Caco-2 (cell line): ENCODE data around the gene VWA5B1. TPM values are rescaled to one million over a fixed set of nuclear protein-coding genes. Genes with fewer than 3 reads are reported as not detected.
A peak's percentile ranks its signal among the peaks of the same experiment; 100 is the strongest.

Experiments used
- BruUV-seq: library from RNA; stranded (reverse); fragments of 400-500 nt; replicated peaks from 2 replicates; lab custom pipeline; 2021; lab: Mats Ljungman, UMichigan
- CTCF ChIA-PET: fragments of 300-600 bp; sonication (Branson Sonifier 250); formaldehyde crosslinking; loops from one replicate; lab custom pipeline; 2022; ENCODE audit warnings: antibody characterized with exemption; lab: Charles Lee
- POLR2A ChIA-PET: fragments of 300-600 bp; sonication (Branson Sonifier 250); formaldehyde crosslinking; loops from one replicate; lab custom pipeline; 2022; ENCODE audit warnings: antibody characterized with exemption; lab: Charles Lee
- DNase-seq, 2 experiments: peaks; one replicate each; pipeline versions ENCODE4 v3.0.0 to v3.0.0-alpha.2; 2020 to 2022
- H3K27me3 ChIP-seq: replicated peaks from 2 replicates; pipeline ENCODE4 v1.6.0; 2011; ENCODE audit warnings: low read length; ENCODE audit not compliant: control insufficient read depth, insufficient read depth
- H3K36me3 ChIP-seq: 2 replicates; pipeline ENCODE4 v1.5.1; 2011; ENCODE audit warnings: low read length; ENCODE audit not compliant: control insufficient read depth, insufficient read depth
- H3K4me1 ChIP-seq: fragments of 250-450 bp; sonication (Bioruptor Pico); 2 replicates; pipeline ENCODE4 v1.5.1; 2020; ENCODE audit warnings: mild to moderate bottlenecking
- H3K4me3 ChIP-seq: 2 replicates; pipeline ENCODE4 v1.5.1; 2011; ENCODE audit warnings: low read depth, mild to moderate bottlenecking, control low read depth, low read length
- H3K9me3 ChIP-seq: fragments of 250-450 bp; sonication (Bioruptor Pico); 2 replicates; pipeline ENCODE4 v1.5.1; 2020; ENCODE audit warnings: mild to moderate bottlenecking, moderate library complexity
- H3K27ac Mint-ChIP-seq: one replicate; pipeline ENCODE4 v1.8.0; 2022; ENCODE audit warnings: mixed read lengths; ENCODE audit not compliant: unreplicated experiment
- H3K27me3 Mint-ChIP-seq: one replicate; pipeline ENCODE4 v1.8.0; 2022; ENCODE audit warnings: mixed read lengths; ENCODE audit not compliant: insufficient read depth, unreplicated experiment
- H3K36me3 Mint-ChIP-seq: one replicate; pipeline ENCODE4 v1.8.0; 2022; ENCODE audit warnings: mild to moderate bottlenecking, mixed read lengths; ENCODE audit not compliant: insufficient read depth, unreplicated experiment
- H3K4me1 Mint-ChIP-seq: one replicate; pipeline ENCODE4 v1.8.0; 2022; ENCODE audit warnings: low read depth, mixed read lengths; ENCODE audit not compliant: unreplicated experiment
- H3K4me3 Mint-ChIP-seq: one replicate; pipeline ENCODE4 v1.8.0; 2022; ENCODE audit warnings: mild to moderate bottlenecking, moderate library complexity, mixed read lengths; ENCODE audit not compliant: unreplicated experiment
- H3K9me3 Mint-ChIP-seq: one replicate; pipeline ENCODE4 v1.8.0; 2022; ENCODE audit warnings: mixed read lengths; ENCODE audit not compliant: unreplicated experiment
- intact Hi-C: fragments of 100-400 bp; cut with micrococcal nuclease; formaldehyde crosslinking; loops from one replicate; pipeline ENCODE4 v1.10.0; 2022; ENCODE audit not compliant: unreplicated experiment
- total RNA-seq: library from RNA; stranded (reverse); gene quantifications from 2 replicates; pipeline ENCODE4 v1.2.3, GENCODE V29; 2022
- TF ChIP-seq, protein P1 (sequence below), 2 experiments: fragments of 200-600 bp in 1 of 2; IDR thresholded peaks; 1 replicate in 1 of 2; 2 replicates in 1 of 2; pipeline versions ENCODE4 v1.5.1 to v1.8.0; 2011 to 2022; ENCODE audit warnings: antibody characterized with exemption in 1 of 2, control low read depth in 1 of 2, inconsistent platforms in 1 of 2, low read depth in 1 of 2, low read length in 1 of 2, mild to moderate bottlenecking in 1 of 2, moderate library complexity in 1 of 2; ENCODE audit not compliant: insufficient read depth in 1 of 2, severe bottlenecking in 1 of 2, unreplicated experiment in 1 of 2

Gene VWA5B1
- total RNA-seq, 1 experiment from 2014 or later, result not detected

GRCh38 chr1:20359451-20360330 lies 69.0 kb downstream of the VWA5B1 start:
- CTCF ChIA-PET, result no interaction called here
- no peak overlapping the region for H3K27ac Mint-ChIP-seq
- H3K36me3 Mint-ChIP-seq, result no peaks in the 10 kb centered on the region
- Histone ChIP-seq H3K27me3 (no peaks in the 10 kb centered on the region; the same call in 1 of the 2 replicates), H3K4me1 (no peaks in the 10 kb centered on the region), H3K9me3 (no peaks in the 10 kb centered on the region), H3K4me3 (no peak overlapping the region), H3K36me3 (no peaks in the 10 kb centered on the region)
- POLR2A ChIA-PET, result no interaction called here
- no peaks in the 10 kb centered on the region for H3K4me1 Mint-ChIP-seq
- peaks cover 7% of the 10 kb centered on the region for H3K27me3 Mint-ChIP-seq
- H3K4me3 Mint-ChIP-seq, result no peak overlapping the region
- TF ChIP-seq, protein P1, sequence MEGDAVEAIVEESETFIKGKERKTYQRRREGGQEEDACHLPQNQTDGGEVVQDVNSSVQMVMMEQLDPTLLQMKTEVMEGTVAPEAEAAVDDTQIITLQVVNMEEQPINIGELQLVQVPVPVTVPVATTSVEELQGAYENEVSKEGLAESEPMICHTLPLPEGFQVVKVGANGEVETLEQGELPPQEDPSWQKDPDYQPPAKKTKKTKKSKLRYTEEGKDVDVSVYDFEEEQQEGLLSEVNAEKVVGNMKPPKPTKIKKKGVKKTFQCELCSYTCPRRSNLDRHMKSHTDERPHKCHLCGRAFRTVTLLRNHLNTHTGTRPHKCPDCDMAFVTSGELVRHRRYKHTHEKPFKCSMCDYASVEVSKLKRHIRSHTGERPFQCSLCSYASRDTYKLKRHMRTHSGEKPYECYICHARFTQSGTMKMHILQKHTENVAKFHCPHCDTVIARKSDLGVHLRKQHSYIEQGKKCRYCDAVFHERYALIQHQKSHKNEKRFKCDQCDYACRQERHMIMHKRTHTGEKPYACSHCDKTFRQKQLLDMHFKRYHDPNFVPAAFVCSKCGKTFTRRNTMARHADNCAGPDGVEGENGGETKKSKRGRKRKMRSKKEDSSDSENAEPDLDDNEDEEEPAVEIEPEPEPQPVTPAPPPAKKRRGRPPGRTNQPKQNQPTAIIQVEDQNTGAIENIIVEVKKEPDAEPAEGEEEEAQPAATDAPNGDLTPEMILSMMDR (IDR thresholded peaks at IDR 0.05; ENCODE audit: insufficient read depth in 1 of 2, low read depth in 1 of 2, low read length in 1 of 2, severe bottlenecking in 1 of 2, unreplicated experiment in 1 of 2), result no peak
- H3K9me3 Mint-ChIP-seq, result no peaks in the 10 kb centered on the region
- BruUV-seq, result no TSS peak
- intact Hi-C loops, result loop anchor here (10.0 kb wide), 2 partner anchors 75 to 145 kb away; no protein-coding TSS in a partner anchor
- no peak for DNase-seq

DNA sequence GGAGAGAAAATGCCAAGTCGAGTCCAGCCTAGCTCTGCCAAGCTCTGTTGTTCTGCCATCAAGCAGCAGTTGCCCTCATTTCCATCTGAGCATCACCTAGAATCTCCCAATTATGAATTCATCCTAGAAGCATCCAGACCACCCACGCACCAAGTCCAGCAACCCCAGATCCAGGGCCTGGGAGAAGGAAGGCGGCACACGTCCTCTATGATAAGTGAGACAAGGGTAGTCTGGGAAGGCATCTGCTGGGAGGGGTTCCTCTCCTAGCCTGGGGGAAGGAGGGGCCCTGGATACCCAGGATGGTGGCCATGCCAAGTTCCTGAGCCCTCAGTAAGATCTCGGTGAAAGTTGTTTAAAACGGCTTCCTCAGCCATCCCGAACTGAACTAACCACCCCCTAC lies 70.7 kb downstream of the VWA5B1 start:
- intact Hi-C loops, result loop anchor here (1.0 to 10.0 kb wide), 3 partner anchors 73 to 147 kb away; no protein-coding TSS in a partner anchor
- Mint-ChIP-seq H3K36me3 (no peaks in the 10 kb centered on the region), H3K4me1 (no peaks in the 10 kb centered on the region), H3K4me3 (no peak overlapping the region), H3K9me3 (no peaks in the 10 kb centered on the region), H3K27me3 (peaks cover 7% of the 10 kb centered on the region), H3K27ac (no peak overlapping the region)
- no peak for DNase-seq
- no TSS peak for BruUV-seq
- POLR2A ChIA-PET, result interaction anchor here (0.9 kb wide), 1 partner anchor 479 kb away, joined by 4 read pairs; the partner anchor contains the start of gene OTUD3
- Histone ChIP-seq H3K4me1 (no peaks in the 10 kb centered on the region), H3K9me3 (no peaks in the 10 kb centered on the region), H3K27me3 (no peaks in the 10 kb centered on the region; the same call in 1 of the 2 replicates), H3K4me3 (no peak overlapping the region), H3K36me3 (no peaks in the 10 kb centered on the region)
- TF ChIP-seq, protein P1 (IDR thresholded peaks at IDR 0.05; ENCODE audit: insufficient read depth in 1 of 2, low read depth in 1 of 2, low read length in 1 of 2, severe bottlenecking in 1 of 2, unreplicated experiment in 1 of 2), result no peak
- CTCF ChIA-PET, result interaction anchor here (0.7 to 1.3 kb wide), 3 partner anchors 15 to 131 kb away, joined by 3 read pairs; no protein-coding TSS in a partner anchor

- DNase-seq, result peak; percentile 60 to 74
- no peaks in the 10 kb centered on the region for H3K9me3 ChIP-seq
- H3K4me3 ChIP-seq, result no peak overlapping the region
- Mint-ChIP-seq H3K27ac (no peak overlapping the region), H3K4me1 (no peaks in the 10 kb centered on the region), H3K9me3 (no peaks in the 10 kb centered on the region), H3K4me3 (no peak overlapping the region), H3K36me3 (no peaks in the 10 kb centered on the region), H3K27me3 (peaks cover 7% of the 10 kb centered on the region)
- no peaks in the 10 kb centered on the region for H3K4me1 ChIP-seq
- ChIA-PET POLR2A (interaction anchor here (0.9 kb wide), 1 partner anchor 480 kb away, joined by 4 read pairs; the partner anchor contains the start of gene OTUD3), CTCF (interaction anchor here (0.5 to 1.3 kb wide), 6 partner anchors 12 to 145 kb away, joined by 3 to 4 read pairs (median 3); no protein-coding TSS in a partner anchor)
- no peaks in the 10 kb centered on the region for H3K36me3 ChIP-seq
- intact Hi-C loops, result loop anchor here (1.0 to 10.0 kb wide), 3 partner anchors 73 to 147 kb away; no protein-coding TSS in a partner anchor
- BruUV-seq, result no TSS peak
- no peaks in the 10 kb centered on the region; the same call in 1 of the 2 replicates for H3K27me3 ChIP-seq
- TF ChIP-seq, protein P1 (IDR thresholded peaks at IDR 0.05; ENCODE audit: insufficient read depth in 1 of 2, low read depth in 1 of 2, low read length in 1 of 2, severe bottlenecking in 1 of 2, unreplicated experiment in 1 of 2), result peak; percentile 63 to 79
Measured at GRCh38 chr1:20361805-20362381, 71.2 kb downstream of the VWA5B1 start.
